ENCODE measurements around the gene PTPRD.
"Not testable (repeated sequence)": the region's sequence is repeated elsewhere in the genome, so short reads cannot be mapped to it uniquely, and the experiment has no call there.

The PTPRD gene

GRCh38 chr9:8980496-8981013 lies 1632.2 kb downstream of the PTPRD start:
- WGBS (ENCODE audit: extremely low coverage, insufficient coverage, insufficient read length) = no CpG with 5 or more reads among the region's 2 CpGs
- H4K12ac ChIP-seq (ENCODE audit: low read depth, low read length) = no peak overlapping the region

GRCh38 chr9:8978334-8978733 lies 1634.5 kb downstream of the PTPRD start:
- H2AFZ ChIP-seq (ENCODE audit: insufficient read depth, low read length, poor library complexity) = no peak overlapping the region
- H3K79me1 ChIP-seq (ENCODE audit: low read length) = no peaks in the 10 kb centered on the region
- no peak overlapping the region for H4K91ac ChIP-seq (ENCODE audit: low read depth, low read length)
- H3K27ac ChIP-seq (ENCODE audit: low read depth, low read length) = no peak overlapping the region
- H3K79me2 ChIP-seq (ENCODE audit: control insufficient read depth, insufficient read depth, low read length, poor library complexity) = no peaks in the 10 kb centered on the region
- H2BK120ac ChIP-seq (ENCODE audit: insufficient read depth, low read length, poor library complexity) = no peak overlapping the region
- no peak overlapping the region for H3K23ac ChIP-seq (ENCODE audit: low read length)
- H3K4me2 ChIP-seq (ENCODE audit: low read length) = no peak overlapping the region
- no peak overlapping the region for H2BK5ac ChIP-seq (ENCODE audit: low read depth, low read length, poor library complexity)
- no peak overlapping the region for H2AK5ac ChIP-seq (ENCODE audit: low read length)
- no CpG with 5 or more reads among the region's 6 CpGs for WGBS (ENCODE audit: extremely low coverage, insufficient coverage, insufficient read length)
- H2BK12ac ChIP-seq (ENCODE audit: low read length) = no peak overlapping the region
- H3K4ac ChIP-seq (ENCODE audit: low read depth, low read length) = no peak overlapping the region
- H3K14ac ChIP-seq (ENCODE audit: low read length) = no peak overlapping the region
- H3K18ac ChIP-seq (ENCODE audit: low read length) = no peak overlapping the region
- no peaks in the 10 kb centered on the region for H3K9me3 ChIP-seq (ENCODE audit: insufficient read depth, low read depth, low read length)
- H3K4me3 ChIP-seq (ENCODE audit: low read depth, low read length) = no peak overlapping the region
- H3K36me3 ChIP-seq (ENCODE audit: control insufficient read depth in 1 of 2, insufficient read depth in 2 of 2, low read length in 2 of 2) = no peaks in the 10 kb centered on the region
- no peaks in the 10 kb centered on the region for H3K27me3 ChIP-seq (ENCODE audit: insufficient read depth, low read length)
- H3K9ac ChIP-seq (ENCODE audit: low read length) = no peak overlapping the region
- no peak for DNase-seq
- H3K4me1 ChIP-seq (ENCODE audit: control insufficient read depth in 1 of 2, insufficient read depth in 2 of 2, low read length in 2 of 2) = no peaks in the 10 kb centered on the region
- H4K12ac ChIP-seq (ENCODE audit: low read depth, low read length) = no peak overlapping the region
- H4K8ac ChIP-seq (ENCODE audit: low read depth, low read length) = no peak overlapping the region

More at GRCh38 chr9:8980496-8981013, 1632.2 kb downstream of the PTPRD start:
- Histone ChIP-seq H4K91ac (ENCODE audit: low read depth, low read length) (no peak overlapping the region), H3K14ac (ENCODE audit: low read length) (no peak overlapping the region), H2AK5ac (ENCODE audit: low read length) (no peak overlapping the region), H3K79me2 (ENCODE audit: control insufficient read depth, insufficient read depth, low read length, poor library complexity) (no peaks in the 10 kb centered on the region), H3K4me3 (ENCODE audit: low read depth, low read length) (no peak overlapping the region), H3K27ac (ENCODE audit: low read depth, low read length) (no peak overlapping the region), H3K4me2 (ENCODE audit: low read length) (no peak overlapping the region), H3K27me3 (ENCODE audit: insufficient read depth, low read length) (no peaks in the 10 kb centered on the region), H2AFZ (ENCODE audit: insufficient read depth, low read length, poor library complexity) (no peak overlapping the region), H3K9ac (ENCODE audit: low read length) (no peak overlapping the region), H3K9me3 (ENCODE audit: insufficient read depth, low read depth, low read length) (no peaks in the 10 kb centered on the region), H2BK120ac (ENCODE audit: insufficient read depth, low read length, poor library complexity) (no peak overlapping the region), H3K23ac (ENCODE audit: low read length) (no peak overlapping the region), H3K79me1 (ENCODE audit: low read length) (no peaks in the 10 kb centered on the region), H3K4me1 (ENCODE audit: control insufficient read depth in 1 of 2, insufficient read depth in 2 of 2, low read length in 2 of 2) (no peaks in the 10 kb centered on the region), H4K8ac (ENCODE audit: low read depth, low read length) (no peak overlapping the region), H2BK12ac (ENCODE audit: low read length) (no peak overlapping the region), H3K4ac (ENCODE audit: low read depth, low read length) (no peak overlapping the region), H3K18ac (ENCODE audit: low read length) (no peak overlapping the region), H3K36me3 (ENCODE audit: control insufficient read depth in 1 of 2, insufficient read depth in 2 of 2, low read length in 2 of 2) (no peaks in the 10 kb centered on the region), H2BK5ac (ENCODE audit: low read depth, low read length, poor library complexity) (no peak overlapping the region)
- DNase-seq = no peak

- DNase-seq; H3K18ac ChIP-seq (ENCODE audit: low read length); H3K79me1 ChIP-seq (ENCODE audit: low read length); H2BK120ac ChIP-seq (ENCODE audit: insufficient read depth, low read length, poor library complexity); H3K79me2 ChIP-seq (ENCODE audit: control insufficient read depth, insufficient read depth, low read length, poor library complexity); H3K4me1 ChIP-seq (ENCODE audit: control insufficient read depth in 1 of 2, insufficient read depth in 2 of 2, low read length in 2 of 2); H2BK5ac ChIP-seq (ENCODE audit: low read depth, low read length, poor library complexity); H2AFZ ChIP-seq (ENCODE audit: insufficient read depth, low read length, poor library complexity); H3K23ac ChIP-seq (ENCODE audit: low read length); H3K27ac ChIP-seq (ENCODE audit: low read depth, low read length); H3K4me3 ChIP-seq (ENCODE audit: low read depth, low read length); H4K8ac ChIP-seq (ENCODE audit: low read depth, low read length); H3K4me2 ChIP-seq (ENCODE audit: low read length); H3K9me3 ChIP-seq (ENCODE audit: insufficient read depth, low read depth, low read length); H3K4ac ChIP-seq (ENCODE audit: low read depth, low read length); H3K14ac ChIP-seq (ENCODE audit: low read length); H2BK12ac ChIP-seq (ENCODE audit: low read length); H3K9ac ChIP-seq (ENCODE audit: low read length); H4K91ac ChIP-seq (ENCODE audit: low read depth, low read length); H3K36me3 ChIP-seq (ENCODE audit: control insufficient read depth in 1 of 2, insufficient read depth in 2 of 2, low read length in 2 of 2); H2AK5ac ChIP-seq (ENCODE audit: low read length); H4K12ac ChIP-seq (ENCODE audit: low read depth, low read length); H3K27me3 ChIP-seq (ENCODE audit: insufficient read depth, low read length): not testable (repeated sequence)
- no CpG with 5 or more reads among the region's 3 CpGs for WGBS (ENCODE audit: extremely low coverage, insufficient coverage, insufficient read length)
These were observed 1644.5 kb downstream of the PTPRD start for GRCh38 chr9:8968350-8968749.

- H2AFZ ChIP-seq (ENCODE audit: insufficient read depth, low read length, poor library complexity) = no peak overlapping the region
- no peak overlapping the region for H2BK5ac ChIP-seq (ENCODE audit: low read depth, low read length, poor library complexity)
- no peak overlapping the region for H4K91ac ChIP-seq (ENCODE audit: low read depth, low read length)
- H2AK5ac ChIP-seq (ENCODE audit: low read length) = no peak overlapping the region
- H3K4ac ChIP-seq (ENCODE audit: low read depth, low read length) = no peak overlapping the region
- H2BK120ac ChIP-seq (ENCODE audit: insufficient read depth, low read length, poor library complexity) = no peak overlapping the region
- H3K27ac ChIP-seq (ENCODE audit: low read depth, low read length) = no peak overlapping the region
- H3K79me2 ChIP-seq (ENCODE audit: control insufficient read depth, insufficient read depth, low read length, poor library complexity) = no peaks in the 10 kb centered on the region
- no peaks in the 10 kb centered on the region for H3K36me3 ChIP-seq (ENCODE audit: control insufficient read depth in 1 of 2, insufficient read depth in 2 of 2, low read length in 2 of 2)
- no peak overlapping the region for H3K18ac ChIP-seq (ENCODE audit: low read length)
- H3K4me3 ChIP-seq (ENCODE audit: low read depth, low read length) = no peak overlapping the region
- no peak overlapping the region for H3K9ac ChIP-seq (ENCODE audit: low read length)
- no peak overlapping the region for H3K14ac ChIP-seq (ENCODE audit: low read length)
- no peaks in the 10 kb centered on the region for H3K9me3 ChIP-seq (ENCODE audit: insufficient read depth, low read depth, low read length)
- H3K4me1 ChIP-seq (ENCODE audit: control insufficient read depth in 1 of 2, insufficient read depth in 2 of 2, low read length in 2 of 2) = peaks cover 0 to 2% of the 10 kb centered on the region in 2 experiments
- H4K12ac ChIP-seq (ENCODE audit: low read depth, low read length) = no peak overlapping the region
- no peak overlapping the region for H2BK12ac ChIP-seq (ENCODE audit: low read length)
- H3K23ac ChIP-seq (ENCODE audit: low read length) = no peak overlapping the region
- H3K79me1 ChIP-seq (ENCODE audit: low read length) = no peaks in the 10 kb centered on the region
- H3K27me3 ChIP-seq (ENCODE audit: insufficient read depth, low read length) = no peaks in the 10 kb centered on the region
- no peak overlapping the region for H4K8ac ChIP-seq (ENCODE audit: low read depth, low read length)
- no peak for DNase-seq
- no peak overlapping the region for H3K4me2 ChIP-seq (ENCODE audit: low read length)
These were observed 1648.9 kb downstream of the PTPRD start for GRCh38 chr9:8963885-8964284.
